Measurements from ENCODE around the gene UTP15. TPM values are rescaled to one million over a fixed set of nuclear protein-coding genes. Genes with fewer than 3 reads are reported as not detected.

UTP15 gene
- total RNA-seq, 1 experiment from 2014 or later, result 35.2 TPM

DNA sequence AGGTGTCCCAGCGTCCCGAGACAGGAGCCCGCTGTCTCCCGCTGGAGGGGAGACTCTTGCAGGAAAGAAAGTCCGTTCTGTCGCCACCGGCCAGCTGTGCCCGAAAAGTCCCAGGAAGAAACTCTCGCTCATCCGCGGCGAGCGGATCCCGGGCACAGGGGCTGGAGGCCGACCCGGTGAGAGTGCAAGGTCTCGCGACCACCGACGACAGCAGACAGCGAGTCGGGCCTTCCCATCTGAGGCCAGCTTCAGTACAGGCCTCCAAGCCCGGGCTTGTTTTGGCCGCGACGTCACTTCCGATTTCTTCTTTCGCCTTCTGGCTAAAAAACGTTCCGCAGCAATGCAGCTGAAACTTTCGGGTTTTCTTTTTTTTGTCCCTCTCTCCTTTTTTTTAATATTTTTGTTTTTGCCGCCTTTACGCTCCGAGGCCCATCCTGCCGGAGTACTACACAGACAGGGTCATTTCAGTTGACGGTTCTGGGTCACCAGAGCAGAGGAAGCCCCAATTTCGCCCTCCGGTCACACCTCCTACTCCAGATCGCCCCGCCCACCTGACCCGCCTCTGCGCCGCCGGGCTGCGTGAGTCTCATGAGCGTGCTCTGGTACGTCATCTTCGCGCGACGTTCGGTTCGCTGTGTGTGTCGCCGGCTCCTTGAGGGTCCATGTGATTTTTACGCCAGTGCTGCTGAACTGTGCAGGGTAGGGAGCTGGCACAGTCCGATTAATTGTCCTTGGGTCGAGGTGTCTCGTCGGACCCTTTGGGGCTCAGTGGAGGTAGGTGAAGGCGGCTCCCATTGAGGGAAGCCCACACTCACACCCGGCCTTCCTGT, at the start of gene UTP15, which contains the start of gene ANKRA2 (continued):
- TF ChIP-seq, protein P1, sequence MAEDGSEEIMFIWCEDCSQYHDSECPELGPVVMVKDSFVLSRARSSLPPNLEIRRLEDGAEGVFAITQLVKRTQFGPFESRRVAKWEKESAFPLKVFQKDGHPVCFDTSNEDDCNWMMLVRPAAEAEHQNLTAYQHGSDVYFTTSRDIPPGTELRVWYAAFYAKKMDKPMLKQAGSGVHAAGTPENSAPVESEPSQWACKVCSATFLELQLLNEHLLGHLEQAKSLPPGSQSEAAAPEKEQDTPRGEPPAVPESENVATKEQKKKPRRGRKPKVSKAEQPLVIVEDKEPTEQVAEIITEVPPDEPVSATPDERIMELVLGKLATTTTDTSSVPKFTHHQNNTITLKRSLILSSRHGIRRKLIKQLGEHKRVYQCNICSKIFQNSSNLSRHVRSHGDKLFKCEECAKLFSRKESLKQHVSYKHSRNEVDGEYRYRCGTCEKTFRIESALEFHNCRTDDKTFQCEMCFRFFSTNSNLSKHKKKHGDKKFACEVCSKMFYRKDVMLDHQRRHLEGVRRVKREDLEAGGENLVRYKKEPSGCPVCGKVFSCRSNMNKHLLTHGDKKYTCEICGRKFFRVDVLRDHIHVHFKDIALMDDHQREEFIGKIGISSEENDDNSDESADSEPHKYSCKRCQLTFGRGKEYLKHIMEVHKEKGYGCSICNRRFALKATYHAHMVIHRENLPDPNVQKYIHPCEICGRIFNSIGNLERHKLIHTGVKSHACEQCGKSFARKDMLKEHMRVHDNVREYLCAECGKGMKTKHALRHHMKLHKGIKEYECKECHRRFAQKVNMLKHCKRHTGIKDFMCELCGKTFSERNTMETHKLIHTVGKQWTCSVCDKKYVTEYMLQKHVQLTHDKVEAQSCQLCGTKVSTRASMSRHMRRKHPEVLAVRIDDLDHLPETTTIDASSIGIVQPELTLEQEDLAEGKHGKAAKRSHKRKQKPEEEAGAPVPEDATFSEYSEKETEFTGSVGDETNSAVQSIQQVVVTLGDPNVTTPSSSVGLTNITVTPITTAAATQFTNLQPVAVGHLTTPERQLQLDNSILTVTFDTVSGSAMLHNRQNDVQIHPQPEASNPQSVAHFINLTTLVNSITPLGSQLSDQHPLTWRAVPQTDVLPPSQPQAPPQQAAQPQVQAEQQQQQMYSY (CRISPR knock-in tag; IDR thresholded peaks at IDR 0.05), result no peak
- TF ChIP-seq SOX15 (CRISPR knock-in tag; IDR thresholded peaks at IDR 0.05) (no peak), CREM (CRISPR knock-in tag; IDR thresholded peaks at IDR 0.05) (peak; percentile 97), ZNF416 (CRISPR knock-in tag; IDR thresholded peaks at IDR 0.05) (no peak), ZNF423 (CRISPR knock-in tag; IDR thresholded peaks at IDR 0.05) (no peak), NR3C1 (CRISPR knock-in tag; conservative IDR thresholded peaks at IDR 0.05; ENCODE audit: low read depth) (no peak), JUN (CRISPR knock-in tag; IDR thresholded peaks at IDR 0.05) (no peak), ATF1 (CRISPR knock-in tag; IDR thresholded peaks at IDR 0.05) (0 out of 2 replicates have a peak, but pooled peaks have one; percentile 11), MYBL2 (CRISPR knock-in tag; IDR thresholded peaks at IDR 0.05) (peak; percentile 29; the same call in 1 of the 2 replicates), ETV6 (CRISPR knock-in tag; IDR thresholded peaks at IDR 0.05) (0 out of 2 replicates have a peak, but pooled peaks have one; percentile 17), JAZF1 (CRISPR knock-in tag; IDR thresholded peaks at IDR 0.05) (no peak)
- TF ChIP-seq, protein P2, sequence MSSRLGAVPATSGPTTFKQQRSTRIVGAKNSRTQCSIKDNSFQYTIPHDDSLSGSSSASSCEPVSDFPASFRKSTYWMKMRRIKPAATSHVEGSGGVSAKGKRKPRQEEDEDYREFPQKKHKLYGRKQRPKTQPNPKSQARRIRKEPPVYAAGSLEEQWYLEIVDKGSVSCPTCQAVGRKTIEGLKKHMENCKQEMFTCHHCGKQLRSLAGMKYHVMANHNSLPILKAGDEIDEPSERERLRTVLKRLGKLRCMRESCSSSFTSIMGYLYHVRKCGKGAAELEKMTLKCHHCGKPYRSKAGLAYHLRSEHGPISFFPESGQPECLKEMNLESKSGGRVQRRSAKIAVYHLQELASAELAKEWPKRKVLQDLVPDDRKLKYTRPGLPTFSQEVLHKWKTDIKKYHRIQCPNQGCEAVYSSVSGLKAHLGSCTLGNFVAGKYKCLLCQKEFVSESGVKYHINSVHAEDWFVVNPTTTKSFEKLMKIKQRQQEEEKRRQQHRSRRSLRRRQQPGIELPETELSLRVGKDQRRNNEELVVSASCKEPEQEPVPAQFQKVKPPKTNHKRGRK (CRISPR knock-in tag; IDR thresholded peaks at IDR 0.05; ENCODE audit: borderline replicate concordance), result no peak
- TF ChIP-seq, protein P3, sequence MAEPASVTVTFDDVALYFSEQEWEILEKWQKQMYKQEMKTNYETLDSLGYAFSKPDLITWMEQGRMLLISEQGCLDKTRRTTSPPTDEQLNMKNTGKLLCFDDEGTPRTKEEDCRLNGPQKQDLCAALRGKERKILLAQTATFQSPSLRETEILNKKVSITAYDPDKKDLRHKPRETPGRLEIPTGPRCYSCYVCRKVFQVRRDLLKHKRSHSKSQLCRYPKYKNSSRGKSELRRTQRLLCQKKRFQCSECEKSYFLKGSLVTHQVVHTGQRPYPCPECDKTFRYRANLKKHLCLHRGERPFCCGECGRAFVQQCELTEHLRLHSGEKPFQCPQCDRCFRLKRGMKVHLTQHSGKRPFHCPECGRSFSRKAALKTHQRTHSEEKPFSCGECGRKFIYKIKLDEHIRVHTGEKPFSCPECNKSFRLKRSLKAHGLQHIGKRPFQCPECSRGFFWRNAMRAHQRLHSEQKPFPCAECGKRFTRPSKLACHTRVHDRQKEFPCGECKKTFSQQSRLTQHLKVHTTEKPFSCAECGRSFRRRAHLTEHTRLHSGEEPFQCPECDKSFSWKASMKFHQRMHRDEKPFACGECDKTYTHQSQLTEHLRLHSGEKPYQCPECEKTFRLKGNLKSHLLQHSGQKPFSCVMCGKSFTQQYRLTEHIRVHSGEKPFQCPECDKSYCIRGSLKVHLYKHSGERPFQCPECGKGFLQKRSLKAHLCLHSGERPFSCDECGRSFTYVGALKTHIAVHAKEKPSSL (CRISPR knock-in tag; conservative IDR thresholded peaks at IDR 0.05), result no peak
- TF ChIP-seq, protein P4, sequence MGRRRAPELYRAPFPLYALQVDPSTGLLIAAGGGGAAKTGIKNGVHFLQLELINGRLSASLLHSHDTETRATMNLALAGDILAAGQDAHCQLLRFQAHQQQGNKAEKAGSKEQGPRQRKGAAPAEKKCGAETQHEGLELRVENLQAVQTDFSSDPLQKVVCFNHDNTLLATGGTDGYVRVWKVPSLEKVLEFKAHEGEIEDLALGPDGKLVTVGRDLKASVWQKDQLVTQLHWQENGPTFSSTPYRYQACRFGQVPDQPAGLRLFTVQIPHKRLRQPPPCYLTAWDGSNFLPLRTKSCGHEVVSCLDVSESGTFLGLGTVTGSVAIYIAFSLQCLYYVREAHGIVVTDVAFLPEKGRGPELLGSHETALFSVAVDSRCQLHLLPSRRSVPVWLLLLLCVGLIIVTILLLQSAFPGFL (CRISPR knock-in tag; IDR thresholded peaks at IDR 0.05; ENCODE audit: borderline replicate concordance), result no peak
- TF ChIP-seq, protein P5, sequence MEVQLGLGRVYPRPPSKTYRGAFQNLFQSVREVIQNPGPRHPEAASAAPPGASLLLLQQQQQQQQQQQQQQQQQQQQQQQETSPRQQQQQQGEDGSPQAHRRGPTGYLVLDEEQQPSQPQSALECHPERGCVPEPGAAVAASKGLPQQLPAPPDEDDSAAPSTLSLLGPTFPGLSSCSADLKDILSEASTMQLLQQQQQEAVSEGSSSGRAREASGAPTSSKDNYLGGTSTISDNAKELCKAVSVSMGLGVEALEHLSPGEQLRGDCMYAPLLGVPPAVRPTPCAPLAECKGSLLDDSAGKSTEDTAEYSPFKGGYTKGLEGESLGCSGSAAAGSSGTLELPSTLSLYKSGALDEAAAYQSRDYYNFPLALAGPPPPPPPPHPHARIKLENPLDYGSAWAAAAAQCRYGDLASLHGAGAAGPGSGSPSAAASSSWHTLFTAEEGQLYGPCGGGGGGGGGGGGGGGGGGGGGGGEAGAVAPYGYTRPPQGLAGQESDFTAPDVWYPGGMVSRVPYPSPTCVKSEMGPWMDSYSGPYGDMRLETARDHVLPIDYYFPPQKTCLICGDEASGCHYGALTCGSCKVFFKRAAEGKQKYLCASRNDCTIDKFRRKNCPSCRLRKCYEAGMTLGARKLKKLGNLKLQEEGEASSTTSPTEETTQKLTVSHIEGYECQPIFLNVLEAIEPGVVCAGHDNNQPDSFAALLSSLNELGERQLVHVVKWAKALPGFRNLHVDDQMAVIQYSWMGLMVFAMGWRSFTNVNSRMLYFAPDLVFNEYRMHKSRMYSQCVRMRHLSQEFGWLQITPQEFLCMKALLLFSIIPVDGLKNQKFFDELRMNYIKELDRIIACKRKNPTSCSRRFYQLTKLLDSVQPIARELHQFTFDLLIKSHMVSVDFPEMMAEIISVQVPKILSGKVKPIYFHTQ (CRISPR knock-in tag; IDR thresholded peaks at IDR 0.05), result no peak
- TF ChIP-seq, protein P6, sequence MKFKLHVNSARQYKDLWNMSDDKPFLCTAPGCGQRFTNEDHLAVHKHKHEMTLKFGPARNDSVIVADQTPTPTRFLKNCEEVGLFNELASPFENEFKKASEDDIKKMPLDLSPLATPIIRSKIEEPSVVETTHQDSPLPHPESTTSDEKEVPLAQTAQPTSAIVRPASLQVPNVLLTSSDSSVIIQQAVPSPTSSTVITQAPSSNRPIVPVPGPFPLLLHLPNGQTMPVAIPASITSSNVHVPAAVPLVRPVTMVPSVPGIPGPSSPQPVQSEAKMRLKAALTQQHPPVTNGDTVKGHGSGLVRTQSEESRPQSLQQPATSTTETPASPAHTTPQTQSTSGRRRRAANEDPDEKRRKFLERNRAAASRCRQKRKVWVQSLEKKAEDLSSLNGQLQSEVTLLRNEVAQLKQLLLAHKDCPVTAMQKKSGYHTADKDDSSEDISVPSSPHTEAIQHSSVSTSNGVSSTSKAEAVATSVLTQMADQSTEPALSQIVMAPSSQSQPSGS (CRISPR knock-in tag; IDR thresholded peaks at IDR 0.05; ENCODE audit: borderline replicate concordance, low read depth), result no peak
- TF ChIP-seq, protein P7, sequence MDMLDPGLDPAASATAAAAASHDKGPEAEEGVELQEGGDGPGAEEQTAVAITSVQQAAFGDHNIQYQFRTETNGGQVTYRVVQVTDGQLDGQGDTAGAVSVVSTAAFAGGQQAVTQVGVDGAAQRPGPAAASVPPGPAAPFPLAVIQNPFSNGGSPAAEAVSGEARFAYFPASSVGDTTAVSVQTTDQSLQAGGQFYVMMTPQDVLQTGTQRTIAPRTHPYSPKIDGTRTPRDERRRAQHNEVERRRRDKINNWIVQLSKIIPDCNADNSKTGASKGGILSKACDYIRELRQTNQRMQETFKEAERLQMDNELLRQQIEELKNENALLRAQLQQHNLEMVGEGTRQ (CRISPR knock-in tag; IDR thresholded peaks at IDR 0.05), result peak; percentile 87
- TF ChIP-seq, protein P8, sequence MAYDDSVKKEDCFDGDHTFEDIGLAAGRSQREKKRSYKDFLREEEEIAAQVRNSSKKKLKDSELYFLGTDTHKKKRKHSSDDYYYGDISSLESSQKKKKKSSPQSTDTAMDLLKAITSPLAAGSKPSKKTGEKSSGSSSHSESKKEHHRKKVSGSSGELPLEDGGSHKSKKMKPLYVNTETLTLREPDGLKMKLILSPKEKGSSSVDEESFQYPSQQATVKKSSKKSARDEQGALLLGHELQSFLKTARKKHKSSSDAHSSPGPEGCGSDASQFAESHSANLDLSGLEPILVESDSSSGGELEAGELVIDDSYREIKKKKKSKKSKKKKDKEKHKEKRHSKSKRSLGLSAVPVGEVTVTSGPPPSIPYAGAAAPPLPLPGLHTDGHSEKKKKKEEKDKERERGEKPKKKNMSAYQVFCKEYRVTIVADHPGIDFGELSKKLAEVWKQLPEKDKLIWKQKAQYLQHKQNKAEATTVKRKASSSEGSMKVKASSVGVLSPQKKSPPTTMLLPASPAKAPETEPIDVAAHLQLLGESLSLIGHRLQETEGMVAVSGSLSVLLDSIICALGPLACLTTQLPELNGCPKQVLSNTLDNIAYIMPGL (CRISPR knock-in tag; IDR thresholded peaks at IDR 0.05), result 0 out of 2 replicates have a peak, but pooled peaks have one; percentile 34
- TF ChIP-seq, protein P9, sequence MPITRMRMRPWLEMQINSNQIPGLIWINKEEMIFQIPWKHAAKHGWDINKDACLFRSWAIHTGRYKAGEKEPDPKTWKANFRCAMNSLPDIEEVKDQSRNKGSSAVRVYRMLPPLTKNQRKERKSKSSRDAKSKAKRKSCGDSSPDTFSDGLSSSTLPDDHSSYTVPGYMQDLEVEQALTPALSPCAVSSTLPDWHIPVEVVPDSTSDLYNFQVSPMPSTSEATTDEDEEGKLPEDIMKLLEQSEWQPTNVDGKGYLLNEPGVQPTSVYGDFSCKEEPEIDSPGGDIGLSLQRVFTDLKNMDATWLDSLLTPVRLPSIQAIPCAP (CRISPR knock-in tag; IDR thresholded peaks at IDR 0.05), result no peak
- TF ChIP-seq, protein P10, sequence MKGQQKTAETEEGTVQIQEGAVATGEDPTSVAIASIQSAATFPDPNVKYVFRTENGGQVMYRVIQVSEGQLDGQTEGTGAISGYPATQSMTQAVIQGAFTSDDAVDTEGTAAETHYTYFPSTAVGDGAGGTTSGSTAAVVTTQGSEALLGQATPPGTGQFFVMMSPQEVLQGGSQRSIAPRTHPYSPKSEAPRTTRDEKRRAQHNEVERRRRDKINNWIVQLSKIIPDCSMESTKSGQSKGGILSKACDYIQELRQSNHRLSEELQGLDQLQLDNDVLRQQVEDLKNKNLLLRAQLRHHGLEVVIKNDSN (CRISPR knock-in tag; IDR thresholded peaks at IDR 0.05), result peak; percentile 86
